Hematopoietic multipotent progenitor cell treated with erythropoietin and hydrocortisone succinate and interleukin-3 and kit ligand, for 17 days (in vitro differentiated cells): ENCODE measurements around the gene SKIDA1.

Source experiments
- DNase-seq: peaks from one replicate; pipeline ENCODE4 v3.0.0-alpha.2; 2015; ENCODE audit warnings: low spot score

Gene SKIDA1

GRCh38 chr10:21516242-21517131 lies 9.0 kb downstream of the SKIDA1 start:
- no peak for DNase-seq

- no peak for DNase-seq
Measured at GRCh38 chr10:21515361-21516241, 9.9 kb downstream of the SKIDA1 start.

GRCh38 chr10:21514818-21515351 lies 10.6 kb downstream of the SKIDA1 start:
- DNase-seq = no peak

- DNase-seq = no peak
Measured at GRCh38 chr10:21514129-21514817, 11.2 kb downstream of the SKIDA1 start.

- DNase-seq = no peak
Measured at GRCh38 chr10:21513405-21513788, 12.1 kb downstream of the SKIDA1 start.

GRCh38 chr10:21512573-21513404 lies 12.7 kb downstream of the SKIDA1 start:
- DNase-seq = no peak

GRCh38 chr10:21511946-21512572 lies 13.4 kb downstream of the SKIDA1 start:
- DNase-seq = no peak

GRCh38 chr10:21511095-21511570 lies 14.3 kb downstream of the SKIDA1 start:
- no peak for DNase-seq

- DNase-seq = no peak
Measured at GRCh38 chr10:21510241-21511094, 15.0 kb downstream of the SKIDA1 start.

- DNase-seq = no peak
Measured at GRCh38 chr10:21509341-21510240, 15.9 kb downstream of the SKIDA1 start.

GRCh38 chr10:21508706-21509331 lies 16.7 kb downstream of the SKIDA1 start:
- no peak for DNase-seq

GRCh38 chr10:21507150-21507549 lies 18.3 kb downstream of the SKIDA1 start:
- DNase-seq = no peak

- DNase-seq = no peak
Measured at GRCh38 chr10:21506351-21506750, 19.1 kb downstream of the SKIDA1 start.

- DNase-seq = no peak
Measured at GRCh38 chr10:21505711-21506278, 19.7 kb downstream of the SKIDA1 start.

GRCh38 chr10:21503542-21503941 lies 21.9 kb downstream of the SKIDA1 start:
- DNase-seq = no peak

- no peak for DNase-seq
Measured at GRCh38 chr10:21502348-21502740, 23.1 kb downstream of the SKIDA1 start.

- no peak for DNase-seq
Measured at GRCh38 chr10:21501731-21502347, 23.6 kb downstream of the SKIDA1 start.
